ENCODE measurements around the gene VASH2.
"Not testable (repeated sequence)": the region's sequence is repeated elsewhere in the genome, so short reads cannot be mapped to it uniquely, and the experiment has no call there.

VASH2 gene

DNA sequence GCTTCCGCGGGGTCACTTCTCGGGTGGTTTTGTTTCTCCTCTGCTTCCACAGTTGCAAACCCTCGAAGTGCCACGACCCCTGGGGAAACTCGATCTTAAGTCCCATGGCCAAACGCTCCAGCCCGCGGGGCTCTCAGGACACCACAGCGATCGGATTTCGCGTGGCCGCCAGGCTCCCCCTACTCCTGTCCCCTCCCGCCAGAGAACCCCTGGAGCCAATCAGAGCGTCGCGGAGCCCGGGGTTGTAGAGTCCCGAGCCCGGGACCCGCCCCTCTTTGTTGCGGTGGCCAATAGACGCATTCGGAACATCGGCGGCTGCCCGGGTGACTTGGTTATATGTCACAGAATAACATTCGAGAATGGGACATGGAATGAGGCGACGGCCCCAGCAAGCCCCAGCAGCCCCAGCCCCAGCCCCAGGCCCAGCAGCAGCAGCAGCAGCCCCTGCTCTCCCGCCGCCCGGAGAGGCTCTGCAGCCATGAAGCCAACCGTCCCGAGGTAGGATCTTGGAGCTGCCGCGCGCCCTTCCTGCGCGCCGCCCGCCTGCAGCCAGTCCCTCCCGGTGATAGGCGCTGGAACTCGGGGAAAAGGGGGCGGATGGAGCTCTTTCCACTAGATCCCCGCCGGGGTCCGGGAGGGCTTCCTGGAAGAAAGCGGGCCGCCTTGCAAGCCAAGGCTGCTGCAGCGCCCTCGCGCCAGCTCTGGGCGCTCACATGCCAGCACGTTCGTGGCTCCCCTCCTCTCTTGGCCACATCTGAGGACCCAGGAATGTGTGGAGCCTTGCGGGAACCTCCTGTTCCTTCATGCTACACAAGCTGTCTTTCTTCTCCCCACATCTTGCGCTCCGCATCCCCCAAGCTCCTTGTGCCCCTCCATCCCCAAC lies at the start of gene VASH2:
Gene VASH2, plus strand, starts transcription at position 299 of the 883 bp plus-strand sequence. CDS start 1,002 bp downstream, outside the sequence.
- peak; percentile 93 for DNase-seq

DNA sequence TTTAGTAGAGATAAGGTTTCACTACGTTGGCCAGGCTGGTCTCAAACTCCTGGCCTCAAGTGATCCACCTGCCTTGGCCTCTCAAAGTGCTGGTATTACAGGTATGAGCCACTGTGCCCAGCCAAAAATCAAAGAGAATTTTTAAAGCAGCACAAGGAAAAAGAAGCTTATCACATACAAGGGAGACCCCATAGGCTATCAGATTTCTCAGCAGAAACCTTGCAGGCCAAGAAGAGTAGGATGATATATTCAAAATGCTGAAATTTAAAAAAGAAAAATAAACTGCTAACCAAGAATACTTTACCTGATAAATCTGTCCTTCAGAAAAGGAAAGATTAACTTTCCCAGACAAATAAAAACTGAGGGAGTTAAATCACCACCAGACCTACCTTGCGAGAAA lies 49.1 kb upstream of the VASH2 start:
- no peak for DNase-seq

- no peak for DNase-seq
These were observed 48.3 kb upstream of the VASH2 start for GRCh38 chr1:212902054-212902453.

- DNase-seq, result no peak
These were observed 46.7 kb upstream of the VASH2 start for GRCh38 chr1:212903664-212904063.

DNA sequence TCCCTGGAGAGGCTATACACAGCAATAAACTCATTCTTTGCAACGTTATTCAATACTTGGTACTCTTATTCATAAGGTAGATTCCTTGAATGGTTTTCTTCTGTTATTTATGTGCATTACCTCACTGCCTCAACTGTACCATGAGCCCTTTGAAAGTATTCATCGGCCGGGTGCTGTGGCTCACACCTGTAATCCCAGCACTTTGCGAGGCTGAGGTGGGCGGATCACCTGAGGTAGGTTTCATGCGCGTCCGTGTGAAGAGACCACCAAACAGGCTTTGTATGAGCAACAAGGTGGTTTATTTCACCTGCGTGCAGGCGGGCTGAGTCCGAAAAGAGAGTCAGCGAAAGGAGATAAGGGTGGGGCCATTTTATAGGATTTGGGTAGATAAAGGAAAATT lies 42.3 kb upstream of the VASH2 start:
- not testable (repeated sequence) for DNase-seq

GRCh38 chr1:212908971-212909370 lies 41.4 kb upstream of the VASH2 start:
- no peak for DNase-seq

DNA sequence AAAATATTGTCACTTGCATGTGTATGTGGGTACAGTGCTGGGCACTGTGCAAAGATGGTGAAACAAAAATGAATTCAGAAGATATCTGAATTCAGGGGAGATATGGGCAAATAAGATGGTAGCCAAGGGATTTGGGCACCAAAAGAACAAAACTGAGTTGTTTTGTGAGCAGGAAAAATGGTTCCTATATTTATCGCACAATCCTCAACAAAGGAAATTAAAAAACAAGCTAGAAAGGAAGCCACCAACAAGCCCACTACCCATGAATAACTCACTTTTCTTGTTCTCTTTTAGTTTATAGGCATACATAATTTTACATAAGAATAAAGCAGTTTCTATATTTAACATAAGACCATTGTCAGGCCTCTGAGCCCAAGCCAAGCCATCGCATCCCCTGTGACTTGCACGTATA lies 40.7 kb upstream of the VASH2 start:
- no peak for DNase-seq

DNA sequence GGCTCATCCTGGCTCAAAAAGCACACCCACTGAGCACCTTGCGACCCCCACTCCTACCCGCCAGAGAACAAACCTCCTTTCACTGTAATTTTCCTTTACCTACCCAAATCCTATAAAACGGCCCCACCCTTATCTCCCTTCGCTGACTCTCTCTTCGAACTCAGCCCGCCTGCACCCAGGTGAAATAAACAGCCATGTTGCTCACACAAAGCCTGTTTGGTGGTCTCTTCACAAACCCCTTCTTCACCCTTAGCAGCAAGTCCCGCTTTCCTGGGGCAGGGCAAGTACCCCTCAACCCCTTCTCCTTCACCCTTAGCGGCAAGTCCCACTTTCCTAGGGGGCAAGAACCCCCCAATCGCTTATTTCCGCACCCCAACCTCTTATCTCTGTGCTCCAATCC lies 40.1 kb upstream of the VASH2 start:
- not testable (repeated sequence) for DNase-seq

DNA sequence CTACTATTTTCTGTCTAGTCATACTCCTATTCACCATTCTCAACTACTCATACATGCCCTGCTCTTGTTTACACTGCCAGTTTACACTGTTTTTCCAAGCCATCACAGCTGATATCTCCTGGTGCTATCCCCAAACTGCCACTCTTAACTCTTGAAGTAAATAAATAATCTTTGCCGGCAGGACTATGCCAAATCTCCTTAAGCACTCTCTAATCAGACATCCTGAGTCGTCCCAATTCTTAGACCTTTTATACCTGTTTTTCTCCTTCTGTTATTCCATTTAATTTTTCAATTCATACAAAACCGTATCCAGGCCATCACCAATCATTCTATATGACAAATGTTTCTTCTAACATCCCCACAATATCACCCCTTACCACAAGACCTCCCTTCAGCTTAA lies 36.7 kb upstream of the VASH2 start:
- DNase-seq, result not testable (repeated sequence)

GRCh38 chr1:212914110-212914509 lies 36.2 kb upstream of the VASH2 start:
- DNase-seq, result not testable (repeated sequence)

DNA sequence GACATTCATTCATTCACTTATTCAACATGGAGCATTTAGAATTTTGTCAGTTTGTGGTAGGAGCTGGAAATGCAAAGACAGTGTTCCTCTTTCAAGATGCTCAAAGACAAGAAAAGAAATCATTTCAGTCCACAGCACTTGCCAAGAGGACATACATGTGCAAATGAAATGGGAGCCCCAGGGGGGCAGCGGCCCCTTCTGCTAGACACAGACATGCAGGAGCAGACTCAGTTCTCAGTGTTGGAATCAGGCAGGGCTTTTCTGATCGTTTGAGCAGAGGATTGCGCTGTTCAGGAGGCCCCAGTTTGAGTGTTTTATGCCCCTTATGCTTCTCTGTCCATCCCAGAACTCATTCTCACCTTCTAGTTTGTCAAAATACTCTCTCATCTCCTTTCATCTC lies 35.6 kb upstream of the VASH2 start:
- DNase-seq, result no peak

DNA sequence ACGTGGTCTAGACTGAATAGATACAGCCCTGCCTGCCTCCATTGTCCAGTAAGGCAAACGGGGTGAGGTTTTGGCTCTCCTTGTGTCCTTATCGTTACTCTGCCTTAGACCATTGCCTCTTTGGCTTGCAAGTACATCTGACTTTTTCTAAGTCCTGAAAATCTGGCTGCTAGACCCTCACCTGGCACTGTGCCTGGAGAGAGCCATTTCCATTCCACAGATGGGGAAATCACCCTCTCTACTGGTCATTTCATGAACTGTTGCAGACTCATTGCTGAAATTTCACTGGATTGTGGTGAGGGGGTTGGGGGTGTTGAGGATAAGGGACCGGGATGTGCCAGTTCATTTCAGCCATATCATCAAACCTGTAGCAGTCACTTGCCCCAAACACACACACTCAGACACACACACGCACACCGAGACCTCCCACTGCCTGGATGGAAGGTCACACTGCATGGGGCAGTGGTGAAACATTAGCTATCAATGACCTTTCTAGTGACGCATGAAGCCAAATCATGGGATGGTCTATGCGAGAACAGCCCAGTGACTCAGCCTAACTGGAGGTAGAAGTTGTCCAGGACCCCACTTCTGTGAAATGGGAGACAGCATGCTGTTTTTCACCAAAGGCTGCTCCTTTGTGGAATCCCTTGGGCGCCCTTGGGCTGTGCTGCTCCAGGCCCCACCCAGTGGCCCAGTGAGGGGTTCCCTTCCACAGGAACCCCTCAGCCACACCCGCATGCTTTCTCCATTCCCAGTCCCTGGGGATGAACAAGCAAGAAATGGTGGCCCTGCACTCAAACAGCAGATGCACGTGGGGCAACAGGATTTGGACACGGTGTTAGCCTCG lies 34.9 kb upstream of the VASH2 start:
- DNase-seq, result peak; percentile 10

- DNase-seq, result peak; percentile 65
These were observed 33.7 kb upstream of the VASH2 start for GRCh38 chr1:212916481-212917133.

DNA sequence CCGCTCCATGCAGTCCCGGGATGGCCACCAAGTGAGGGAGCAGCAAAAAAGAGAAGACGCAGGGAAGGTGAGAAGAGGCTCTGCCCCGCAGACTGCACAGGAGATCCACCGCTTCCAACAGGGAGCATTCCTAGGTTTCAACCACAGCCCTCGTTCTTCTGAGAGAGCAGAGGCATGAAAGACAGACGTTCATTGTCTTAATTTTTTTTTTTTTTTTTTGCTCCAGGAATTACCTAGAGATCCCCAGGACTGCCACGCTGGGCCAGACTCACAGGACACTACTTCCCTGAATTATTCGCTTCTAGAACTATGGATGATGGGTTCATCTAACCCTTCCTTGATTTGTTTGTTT lies 33.2 kb upstream of the VASH2 start:
- DNase-seq, result no peak

- DNase-seq, result no peak
These were observed 32.5 kb upstream of the VASH2 start for GRCh38 chr1:212917858-212918257.

DNA sequence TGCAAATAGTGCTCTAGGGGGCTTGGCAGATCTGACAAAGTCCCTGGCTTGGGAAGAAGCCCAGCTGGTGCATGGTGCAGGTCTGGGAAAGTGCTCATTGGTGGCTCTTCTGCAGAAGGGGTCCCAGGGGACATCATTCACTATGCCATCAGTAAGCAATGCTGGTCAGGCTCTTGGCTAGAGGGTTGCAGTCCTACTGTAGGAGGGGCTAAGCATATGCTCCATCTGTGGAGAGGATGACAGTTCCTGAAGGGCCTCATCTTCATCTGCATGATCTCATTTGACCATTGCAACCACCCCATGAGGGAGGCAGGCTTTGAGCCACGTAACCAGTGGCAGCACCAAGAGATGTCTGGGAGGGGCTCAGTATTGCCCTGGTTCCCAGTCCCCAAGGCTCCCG lies 31.5 kb upstream of the VASH2 start:
- no peak for DNase-seq

- DNase-seq, result no peak
These were observed 30.1 kb upstream of the VASH2 start for GRCh38 chr1:212920246-212920645.

DNA sequence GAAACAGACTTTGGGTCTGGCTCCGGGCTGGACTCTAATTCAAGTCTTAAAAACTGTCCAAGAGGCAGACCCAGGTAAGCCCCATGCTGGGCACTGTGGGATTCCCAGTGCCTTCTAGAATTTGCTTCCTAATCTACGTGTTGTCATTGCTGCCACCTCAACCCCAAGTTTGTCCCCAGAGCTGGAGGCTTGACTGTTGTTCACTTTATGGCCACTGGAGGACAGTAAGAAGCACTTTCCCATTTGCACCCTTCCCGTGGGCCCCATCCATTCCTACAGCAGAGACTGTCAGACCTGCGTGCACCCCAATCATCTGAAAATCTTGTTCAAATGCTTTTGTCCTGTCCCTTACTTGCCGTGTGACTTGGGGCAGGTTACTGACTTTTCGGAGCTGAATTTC lies 29.4 kb upstream of the VASH2 start:
- DNase-seq, result no peak

- no peak for DNase-seq
These were observed 28.3 kb upstream of the VASH2 start for GRCh38 chr1:212922016-212922415.

DNA sequence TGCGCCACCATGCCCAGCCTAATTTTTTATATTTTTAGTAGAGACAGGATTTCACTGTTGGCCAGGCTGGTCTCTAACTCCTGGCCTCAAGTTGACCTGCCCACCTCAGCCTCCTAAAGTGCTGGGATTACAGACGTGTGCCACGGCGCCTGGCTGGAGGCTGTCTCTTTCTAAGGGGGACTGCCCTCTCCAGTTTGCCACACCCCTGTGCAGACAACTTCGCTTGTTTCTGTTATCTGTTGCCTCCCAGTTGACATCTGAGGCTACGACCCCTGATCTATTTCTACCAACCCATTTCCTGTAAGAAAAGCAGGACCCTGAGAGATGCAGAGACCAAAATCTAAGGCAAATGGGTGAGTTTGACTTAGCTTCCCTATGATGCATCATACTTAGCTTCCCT lies 24.0 kb upstream of the VASH2 start:
- DNase-seq, result no peak

GRCh38 chr1:212928323-212929291 lies 21.7 kb upstream of the VASH2 start:
- DNase-seq, result no peak

DNA sequence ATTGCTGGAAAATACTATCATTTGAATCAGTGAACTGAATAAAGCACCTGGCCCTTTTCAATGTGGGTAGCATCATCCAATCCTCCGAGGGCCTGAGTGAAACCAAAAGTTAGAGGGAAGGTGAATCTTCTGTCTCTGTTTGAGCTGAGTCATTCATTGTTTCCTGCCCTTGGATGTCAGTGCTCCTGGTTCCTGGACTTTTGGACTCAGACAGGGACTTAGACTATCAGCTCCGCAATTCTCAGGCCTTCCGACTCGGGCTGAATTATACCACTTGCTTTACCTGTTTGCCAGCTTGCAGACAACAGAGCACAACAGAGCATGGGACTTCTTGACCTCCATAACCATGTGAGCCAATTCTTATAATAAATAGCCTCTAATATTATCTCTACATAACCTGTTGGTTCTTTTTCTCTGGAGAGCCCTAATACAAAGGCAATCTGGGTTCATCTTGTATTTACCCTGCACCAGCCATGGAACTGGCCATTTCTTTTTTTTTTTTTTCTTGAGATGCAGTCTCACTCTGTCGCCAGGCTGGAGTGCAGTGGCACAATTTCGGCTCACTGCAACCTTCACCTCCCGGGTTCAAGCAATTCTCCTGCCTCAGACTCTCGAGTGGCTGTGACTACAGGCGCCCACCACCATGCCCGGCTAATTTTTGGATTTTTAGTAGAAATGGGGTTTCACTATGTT lies 19.2 kb upstream of the VASH2 start:
- no peak for DNase-seq
